ENCODE measurements around the gene IFFO2.
A peak's percentile ranks its signal among the peaks of the same experiment; 100 is the strongest.

The IFFO2 gene

GRCh38 chr1:18919197-18919905 is 37.1 kb downstream of the IFFO2 start:
- no peak for DNase-seq (ENCODE audit: low spot score)

- no peak for DNase-seq (ENCODE audit: low spot score)
Measured at GRCh38 chr1:18918417-18918816, 38.1 kb downstream of the IFFO2 start.

- no peak for DNase-seq (ENCODE audit: low spot score)
Measured at GRCh38 chr1:18917071-18917799, 39.2 kb downstream of the IFFO2 start.

GRCh38 chr1:18915341-18915740 is 41.1 kb downstream of the IFFO2 start:
- no peak for DNase-seq (ENCODE audit: low spot score)

GRCh38 chr1:18913065-18913835 is 43.2 kb downstream of the IFFO2 start:
- peak; percentile 61 for DNase-seq (ENCODE audit: low spot score)

- no peak for DNase-seq (ENCODE audit: low spot score)
Measured at GRCh38 chr1:18912550-18912949, 43.9 kb downstream of the IFFO2 start.

- no peak for DNase-seq (ENCODE audit: low spot score)
Measured at GRCh38 chr1:18908911-18909771, 47.3 kb downstream of the IFFO2 start.

- DNase-seq (ENCODE audit: low spot score): no peak
Measured at GRCh38 chr1:18907917-18908845, 48.3 kb downstream of the IFFO2 start.

- peak; percentile 57 for DNase-seq (ENCODE audit: low spot score)
Measured at GRCh38 chr1:18907021-18907916, 49.2 kb downstream of the IFFO2 start.

- peak; percentile 26 for DNase-seq (ENCODE audit: low spot score)
Measured at GRCh38 chr1:18903291-18903756, 53.2 kb downstream of the IFFO2 start.

- peak; percentile 99 for DNase-seq (ENCODE audit: low spot score)
Measured at GRCh38 chr1:18902523-18903290, 53.8 kb downstream of the IFFO2 start, which contains the start of gene ALDH4A1. TSS of gene ALDH4A1 (minus strand) at chr1:18902555. CDS start at chr1:18902523, 32 bp downstream.

- peak; percentile 37 for DNase-seq (ENCODE audit: low spot score)
Measured at GRCh38 chr1:18901952-18902522, 54.4 kb downstream of the IFFO2 start.

- DNase-seq (ENCODE audit: low spot score): no peak
Measured at GRCh38 chr1:18901147-18901951, 55.1 kb downstream of the IFFO2 start.

- no peak for DNase-seq (ENCODE audit: low spot score)
Measured at GRCh38 chr1:18900303-18900841, 56.1 kb downstream of the IFFO2 start.

GRCh38 chr1:18899363-18900049 is 57.0 kb downstream of the IFFO2 start:
- no peak for DNase-seq (ENCODE audit: low spot score)

- no peak for DNase-seq (ENCODE audit: low spot score)
Measured at GRCh38 chr1:18898567-18898966, 57.9 kb downstream of the IFFO2 start.

GRCh38 chr1:18895317-18895716 is 61.2 kb downstream of the IFFO2 start:
- DNase-seq (ENCODE audit: low spot score): no peak

Measured in RKO (cell line).